AG10803 (cell line): ENCODE measurements around the gene ADGRV1.

Experiments used
- DNase-seq: peaks from one replicate; pipeline ENCODE4 v3.0.0; 2010; ENCODE audit warnings: low read depth
- H3K4me3 ChIP-seq: 2 replicates; pipeline ENCODE4 v1.5.1; 2011; ENCODE audit warnings: mild to moderate bottlenecking, low read length, control low read depth
- CTCF ChIP-seq: conservative IDR thresholded peaks from 2 replicates; pipeline ENCODE4 v1.5.1; 2011; ENCODE audit warnings: mild to moderate bottlenecking, low read length, control low read depth, inconsistent platforms

ADGRV1 gene

DNA sequence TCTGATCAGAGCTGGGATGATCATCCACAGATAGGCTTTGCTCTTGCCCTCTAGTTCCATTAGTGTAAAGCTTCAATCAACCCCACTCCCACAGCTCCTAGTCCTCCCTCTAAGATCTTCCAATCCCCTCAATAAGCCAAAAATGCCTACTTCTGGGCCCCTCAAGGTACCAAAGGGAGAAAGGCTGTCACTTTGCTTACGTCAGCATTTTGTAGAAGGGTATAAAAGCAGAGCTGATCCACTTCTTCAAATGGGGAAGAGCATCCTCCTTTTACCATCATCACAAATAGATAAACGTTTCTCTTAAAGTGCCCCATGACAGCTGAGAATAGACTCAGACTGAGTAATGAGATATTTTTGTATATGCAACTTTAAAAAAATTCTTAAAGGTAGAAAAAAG, 13.1 kb upstream of the ADGRV1 start:
- DNase-seq: no peak
- H3K4me3 ChIP-seq: no peak overlapping the region
- no peak for TF ChIP-seq CTCF

DNA sequence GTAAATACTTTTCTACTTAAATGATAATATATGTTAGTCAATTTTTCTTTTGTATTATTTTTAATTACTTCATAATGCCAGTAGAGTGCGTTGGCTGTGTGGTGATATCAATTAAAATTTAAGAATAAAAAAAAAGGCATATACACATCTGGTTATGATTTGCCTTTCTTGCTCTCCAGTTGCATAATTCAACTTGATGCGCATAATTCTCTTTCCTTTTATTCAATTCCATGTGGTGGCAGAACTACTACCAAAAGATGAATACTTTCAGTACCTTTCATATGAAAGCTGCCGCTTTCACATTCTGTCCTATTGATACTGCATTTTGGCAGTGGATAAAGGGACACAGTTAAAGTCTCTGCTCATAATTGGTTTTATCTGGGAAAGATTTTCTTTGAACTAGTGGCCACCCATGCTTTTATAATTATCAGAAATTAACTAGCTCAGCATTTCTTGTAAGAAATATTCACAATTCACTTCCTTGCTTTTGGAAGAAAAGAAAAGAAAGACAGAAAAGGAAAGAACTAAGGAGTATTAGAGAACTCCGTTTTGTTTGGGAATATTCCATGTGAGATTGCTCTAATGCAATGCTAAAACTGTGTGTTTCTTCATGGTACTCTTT, 12.3 kb upstream of the ADGRV1 start:
- peak; percentile 25 for DNase-seq
- H3K4me3 ChIP-seq: no peak overlapping the region
- no peak for TF ChIP-seq CTCF

DNA sequence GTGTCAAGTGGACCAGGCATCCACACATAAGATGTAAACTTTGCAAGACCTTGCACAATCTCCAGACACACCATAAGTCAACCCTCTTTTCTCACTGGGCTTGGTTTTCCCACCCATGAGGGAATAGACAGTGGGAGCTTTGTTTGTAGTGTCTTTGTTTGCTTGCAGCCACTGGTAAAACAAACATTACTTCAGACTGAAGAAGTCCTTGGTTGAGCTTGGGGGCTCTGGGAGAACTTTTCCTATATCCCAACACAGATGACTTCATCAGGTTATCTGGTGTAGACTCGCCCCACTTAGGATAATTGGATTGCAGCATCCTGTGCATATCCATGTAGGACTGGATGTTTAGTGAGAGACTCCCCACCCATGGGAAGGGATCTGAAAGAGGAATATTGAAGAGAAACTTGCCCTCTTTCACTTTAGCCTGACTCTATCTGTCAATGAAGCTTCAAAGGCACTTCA, 11.5 kb upstream of the ADGRV1 start:
- no peak for DNase-seq
- TF ChIP-seq CTCF: no peak
- H3K4me3 ChIP-seq: no peak overlapping the region

DNA sequence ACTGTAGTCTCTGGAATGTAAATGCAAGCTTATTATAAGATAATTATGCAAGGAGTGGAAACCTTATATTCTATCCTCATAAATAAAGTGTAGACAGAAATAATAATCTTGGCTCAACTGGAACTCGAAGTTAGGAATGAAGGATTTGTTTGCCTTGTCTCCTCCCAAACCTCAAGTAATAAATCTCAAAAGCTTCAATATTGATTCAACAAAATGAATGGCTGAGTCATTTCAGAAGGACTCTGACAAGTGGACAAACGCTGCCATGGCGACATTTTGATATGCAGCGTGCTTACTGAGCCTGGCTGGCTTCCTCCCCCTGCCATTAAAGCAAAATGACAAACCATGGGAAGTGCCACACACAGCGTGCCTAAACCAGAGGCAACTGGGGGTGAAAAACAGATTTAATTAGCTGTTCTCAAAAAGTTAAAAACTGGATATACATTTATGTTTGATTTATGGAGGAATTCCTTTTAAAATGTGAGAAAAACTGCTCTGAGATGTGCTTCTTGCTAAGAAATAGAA, 10.5 kb upstream of the ADGRV1 start:
- no peak for DNase-seq
- no peak overlapping the region for H3K4me3 ChIP-seq
- no peak for TF ChIP-seq CTCF

- DNase-seq: no peak
- no peak overlapping the region for H3K4me3 ChIP-seq
- no peak for TF ChIP-seq CTCF
These were observed 9.4 kb upstream of the ADGRV1 start for GRCh38 chr5:90549223-90549622.

- H3K4me3 ChIP-seq: no peak overlapping the region
- TF ChIP-seq CTCF: no peak
- no peak for DNase-seq
These were observed 8.8 kb upstream of the ADGRV1 start for GRCh38 chr5:90549729-90550275.

DNA sequence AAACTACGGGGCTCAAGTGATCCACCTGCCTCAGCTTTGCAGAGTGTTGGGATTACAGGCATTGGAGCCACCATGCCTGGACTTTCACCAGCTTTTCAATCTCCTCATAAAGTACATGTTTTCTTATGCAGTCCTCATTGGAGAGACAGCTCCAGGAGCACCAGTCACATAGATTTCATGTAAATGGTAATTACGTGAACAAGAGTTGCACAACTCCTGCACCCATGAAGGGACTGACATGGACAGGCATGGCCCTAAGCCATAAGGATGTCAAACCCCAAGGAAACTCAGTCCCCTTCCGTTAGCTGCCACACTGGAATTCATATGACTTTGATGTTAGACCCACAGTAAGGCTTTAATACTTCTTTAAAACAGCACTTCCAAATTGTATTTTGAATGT, 7.6 kb upstream of the ADGRV1 start:
- no peak for DNase-seq
- TF ChIP-seq CTCF: no peak
- H3K4me3 ChIP-seq: no peak overlapping the region
